HG03571 (cell line): ENCODE results near the gene APCDD1L.
"Not testable (repeated sequence)": the region's sequence is repeated elsewhere in the genome, so short reads cannot be mapped to it uniquely, and the experiment has no call there.

Experiments
- ATAC-seq: cut with Tn5 transposase; IDR thresholded peaks from one replicate; pipeline ENCODE4 v1.9.1; 2021; ENCODE audit not compliant: unreplicated experiment

Gene APCDD1L

DNA sequence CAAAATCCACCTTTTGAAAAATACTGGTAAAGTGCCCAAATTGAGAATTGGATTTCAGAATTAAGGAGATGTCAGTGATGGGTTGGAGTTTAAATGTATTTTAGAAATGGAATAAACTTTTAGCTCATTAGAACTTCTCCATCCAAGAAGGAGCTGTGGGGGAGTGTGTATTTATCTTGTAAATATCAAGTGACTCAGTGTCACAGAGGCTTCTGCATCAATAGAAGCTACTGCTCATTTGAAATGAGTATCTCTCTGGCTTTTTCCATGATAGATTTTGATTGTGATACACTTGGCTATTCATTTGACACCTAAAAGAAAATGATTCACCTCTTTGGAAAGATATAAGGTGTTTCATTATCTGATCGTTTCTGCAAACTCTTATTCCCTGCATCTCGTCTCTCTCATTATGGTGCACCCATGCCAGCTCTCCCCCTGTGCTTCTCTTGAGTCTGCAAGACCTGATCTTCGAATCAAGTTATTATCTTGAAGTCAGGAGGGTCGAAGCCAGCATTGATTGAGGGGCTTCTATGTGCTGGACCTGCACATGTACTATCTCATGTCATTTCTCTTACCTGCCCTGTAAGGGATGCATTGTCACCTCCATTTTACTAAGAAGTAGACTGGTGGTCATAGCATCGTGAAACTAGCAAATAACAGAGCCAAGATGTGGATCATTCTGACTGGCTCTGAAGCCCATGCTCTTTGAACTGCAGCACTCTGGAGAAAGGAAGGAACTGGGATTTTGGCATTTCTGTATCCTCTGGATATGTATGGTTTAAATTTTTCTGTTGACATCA is 96.0 kb downstream of the APCDD1L start:
- no peak for ATAC-seq

DNA sequence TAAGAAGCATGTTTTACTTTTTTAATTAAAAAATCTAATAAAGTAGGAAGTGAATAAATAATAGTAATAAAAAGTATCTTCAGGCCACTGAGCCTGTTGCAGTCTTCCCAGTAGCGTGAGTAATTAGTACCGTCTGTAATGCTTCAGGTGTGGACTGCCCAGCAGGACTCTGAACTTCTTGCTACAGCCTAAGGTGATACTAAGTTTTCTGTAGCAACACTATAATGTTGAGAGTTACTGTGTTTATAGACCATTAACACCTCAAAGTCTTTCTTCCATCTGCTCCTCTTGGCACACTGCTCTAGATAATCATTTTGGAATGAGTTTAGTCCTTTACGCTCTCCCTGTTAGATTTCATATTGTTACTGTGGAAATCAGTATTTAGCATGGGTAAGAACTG is 97.8 kb downstream of the APCDD1L start:
- no peak for ATAC-seq

DNA sequence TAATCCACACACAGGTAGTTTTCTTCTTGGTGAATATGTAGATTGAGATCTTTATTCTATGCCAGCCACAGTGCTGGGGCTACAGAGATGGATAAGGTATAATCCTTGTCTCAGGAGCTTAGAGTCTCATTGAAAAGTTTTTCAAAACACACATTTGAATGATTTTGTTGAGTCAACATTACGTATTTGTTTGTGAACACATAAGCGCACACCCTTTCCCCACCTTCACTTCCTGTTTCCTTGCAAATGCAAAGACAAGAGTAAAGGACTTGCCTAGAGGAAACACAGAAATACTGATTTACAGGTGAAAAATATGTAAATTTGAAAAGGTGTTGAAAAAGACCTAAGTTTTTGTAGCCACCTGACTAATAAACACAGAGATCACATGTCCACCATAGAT is 98.4 kb downstream of the APCDD1L start:
- no peak for ATAC-seq

DNA sequence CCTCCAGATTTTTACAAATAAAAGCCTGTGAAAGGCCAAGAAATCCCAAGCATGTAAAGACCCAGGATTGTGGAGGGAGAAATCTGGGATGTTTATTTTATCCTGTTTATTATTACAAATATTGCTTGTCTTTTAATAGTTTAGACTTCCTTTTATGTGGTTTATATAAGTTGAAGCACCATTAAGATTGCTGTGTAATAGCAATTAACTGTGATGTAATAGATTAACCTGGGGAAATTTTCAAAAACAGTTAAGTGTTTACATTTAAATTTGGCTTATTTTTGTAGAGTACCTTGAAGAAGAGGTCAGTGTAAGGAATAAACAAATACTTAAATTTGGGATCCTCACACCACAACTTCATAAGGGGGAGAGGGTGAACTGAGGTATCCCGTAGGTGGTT is 99.1 kb downstream of the APCDD1L start:
- ATAC-seq = no peak

DNA sequence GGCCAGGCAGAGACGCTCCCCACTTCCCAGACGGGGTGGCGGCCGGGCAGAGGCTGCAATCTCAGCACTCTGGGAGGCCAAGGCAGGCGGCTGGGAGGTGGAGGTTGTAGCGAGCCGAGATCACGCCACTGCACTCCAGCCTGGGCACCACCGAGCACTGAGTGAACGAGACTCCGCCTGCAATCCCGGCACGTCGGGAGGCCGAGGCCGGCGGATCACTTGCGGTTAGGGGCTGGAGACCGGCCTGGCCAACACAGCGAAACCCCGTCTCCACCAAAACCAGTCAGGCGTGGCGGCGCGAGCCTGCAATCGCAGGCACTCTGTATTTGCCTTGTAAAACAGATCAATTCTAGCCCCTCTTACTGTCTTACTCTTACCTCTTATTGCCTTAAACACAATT is 100.4 kb downstream of the APCDD1L start:
- not testable (repeated sequence) for ATAC-seq

DNA sequence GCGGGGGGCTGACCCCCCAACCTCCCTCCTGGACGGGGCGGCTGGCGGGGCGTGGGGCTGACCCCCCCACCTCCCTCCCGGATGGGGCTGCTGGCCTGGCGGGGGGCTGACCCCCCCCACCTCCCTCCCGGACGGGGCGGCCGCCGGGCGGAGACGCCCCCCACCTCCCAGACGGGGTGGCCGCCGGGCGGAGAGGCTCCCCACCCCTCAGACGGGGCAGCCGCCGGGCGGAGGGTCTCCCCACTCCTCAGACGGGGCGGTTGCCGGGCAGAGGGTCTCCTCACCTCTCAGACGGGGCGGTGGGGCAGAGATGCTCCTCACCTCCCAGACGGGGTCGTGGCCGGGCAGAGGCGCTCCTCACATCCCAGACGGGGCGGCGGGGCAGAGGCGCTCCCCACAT is 101.0 kb downstream of the APCDD1L start:
- not testable (repeated sequence) for ATAC-seq
